Measurements from ENCODE around the gene TP73.

GRCh38 chr1:3712573-3713535 lies 60.5 kb downstream of the TP73 start:
- no peak for TF ChIP-seq EZH2 (IDR thresholded peaks at IDR 0.05; ENCODE audit: insufficient read depth, poor library complexity, severe bottlenecking)
- no peak for TF ChIP-seq EZH2phosphoT487 (IDR thresholded peaks at IDR 0.05; ENCODE audit: insufficient read depth, low read depth)

Measured in GM23248 (cell line).